Uterus (tissue), 2 donors: ENCODE data around the gene GIPC3.

Experiments used
- CTCF ChIP-seq, 4 experiments: fragments of 200-600 bp in 2 of 4; fragments of 450-650 bp in 2 of 4; sonication (generic) in 2 of 4; IDR thresholded peaks; one replicate each; pipeline ENCODE4 v1.5.1; 2016 to 2019; ENCODE audit warnings: antibody characterized with exemption in 4 of 4, mild to moderate bottlenecking in 2 of 4, moderate library complexity in 1 of 4
- POLR2A ChIP-seq, 2 donors: fragments of 450-650 bp; IDR thresholded peaks; one replicate each; pipeline ENCODE4 v1.6.1; 2016; ENCODE audit warnings: antibody characterized with exemption in 2 of 2, mild to moderate bottlenecking in 1 of 2, moderate library complexity in 1 of 2

- TF ChIP-seq CTCF (IDR thresholded peaks at IDR 0.05) (peak; percentile 37 to 54 (median 38)), POLR2A (IDR thresholded peaks at IDR 0.05) (no peak)
Observed at GRCh38 chr19:3586127-3586626, 899 bp downstream of the GIPC3 start.
